Activated T-helper 1 cell treated with anti-CD3 and anti-CD28 coated beads, Interleukin-12 subunit alpha, Interleukin-12 subunit beta, Interleukin-2, Interleukin-4 antibody, amounts not matched to agents 30 ng/mL and 10 ng/mL and 1 ng/mL, durations not matched to agents 14 hours and 24 hours and 36 hours (primary cell): ENCODE results near the gene NR5A1. TPM values are rescaled to one million over a fixed set of nuclear protein-coding genes. Genes with fewer than 3 reads are reported as not detected.

Experiments
- DNase-seq: peaks from one replicate; pipeline ENCODE4 v3.0.0; 2021; ENCODE audit warnings: low spot score
- H3K27ac Mint-ChIP-seq: one replicate; pipeline ENCODE4 v1.8.0; 2021; ENCODE audit warnings: mild to moderate bottlenecking, mixed read lengths
- H3K27me3 Mint-ChIP-seq: one replicate; pipeline ENCODE4 v1.8.0; 2022; ENCODE audit warnings: mild to moderate bottlenecking, moderate library complexity, mixed read lengths; ENCODE audit not compliant: insufficient read depth
- H3K36me3 Mint-ChIP-seq: one replicate; pipeline ENCODE4 v1.8.0; 2021; ENCODE audit warnings: low read depth, mixed read lengths
- H3K4me1 Mint-ChIP-seq: one replicate; pipeline ENCODE4 v1.8.0; 2021; ENCODE audit warnings: low read depth, mixed read lengths
- H3K4me3 Mint-ChIP-seq: one replicate; pipeline ENCODE4 v1.8.0; 2021; ENCODE audit warnings: mild to moderate bottlenecking, moderate library complexity, mixed read lengths
- H3K9me3 Mint-ChIP-seq: one replicate; pipeline ENCODE4 v1.8.0; 2021; ENCODE audit warnings: mixed read lengths
- intact Hi-C: fragments of 100-400 bp; cut with micrococcal nuclease; formaldehyde crosslinking; loops from one replicate; pipeline ENCODE4 v1.15.1; 2024
- total RNA-seq: library from RNA; stranded (reverse); gene quantifications from 2 replicates; pipeline ENCODE4 v1.2.3, GENCODE V29; 2022

Gene NR5A1
- total RNA-seq, 1 donor from 2014 or later = not detected

DNA sequence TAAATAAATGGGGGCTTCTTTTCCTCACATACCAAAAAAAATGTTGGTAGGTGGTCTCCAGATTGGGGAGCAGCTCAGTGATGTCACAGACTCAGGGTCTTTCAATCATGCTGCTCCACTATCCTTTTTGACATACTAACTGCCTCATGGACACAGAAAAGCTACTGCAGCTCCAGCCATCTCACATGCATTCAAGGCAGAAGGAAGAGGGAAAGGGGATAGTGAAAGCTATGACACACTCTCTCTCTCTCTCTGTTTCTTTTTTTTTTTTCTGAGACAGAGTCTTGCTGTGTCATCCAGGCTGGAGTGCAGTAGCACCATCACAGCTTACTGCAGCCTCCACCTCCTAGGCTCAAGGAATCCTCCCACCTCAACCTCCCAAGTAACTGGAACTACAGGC is 64.8 kb downstream of the NR5A1 start:
- no peak for DNase-seq
- no peaks in the 10 kb centered on the region for H3K36me3 Mint-ChIP-seq
- intact Hi-C loops = no loop called here
- H3K4me1 Mint-ChIP-seq = no peaks in the 10 kb centered on the region
- H3K27me3 Mint-ChIP-seq = peaks cover 15% of the 10 kb centered on the region
- H3K9me3 Mint-ChIP-seq = no peaks in the 10 kb centered on the region
- no peak overlapping the region for H3K27ac Mint-ChIP-seq
- H3K4me3 Mint-ChIP-seq = no peak overlapping the region

DNA sequence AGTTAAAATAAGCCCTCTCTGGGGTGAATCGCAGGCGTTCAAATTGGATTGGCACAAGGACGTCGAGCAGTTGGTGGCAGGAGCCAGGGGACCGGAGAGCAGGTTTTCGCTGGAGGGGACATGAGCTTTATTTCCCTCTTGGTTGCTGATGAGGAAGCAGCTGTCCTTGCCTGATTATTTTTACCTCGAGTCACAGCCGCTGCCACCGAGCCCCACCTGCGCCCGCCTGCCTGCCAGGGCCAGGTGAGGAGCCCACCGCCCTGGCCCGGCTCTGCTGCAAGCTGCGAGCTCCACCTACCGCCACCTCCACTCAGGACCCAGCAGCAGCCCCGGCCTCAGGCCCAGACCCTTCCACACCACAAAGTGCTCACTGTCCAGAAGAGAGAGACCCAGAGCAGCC is 65.9 kb downstream of the NR5A1 start:
- Mint-ChIP-seq H3K4me1 (no peaks in the 10 kb centered on the region), H3K9me3 (no peaks in the 10 kb centered on the region), H3K4me3 (no peak overlapping the region), H3K27me3 (peaks cover 17% of the 10 kb centered on the region), H3K27ac (no peak overlapping the region), H3K36me3 (no peaks in the 10 kb centered on the region)
- DNase-seq = no peak
- intact Hi-C loops = no loop called here

DNA sequence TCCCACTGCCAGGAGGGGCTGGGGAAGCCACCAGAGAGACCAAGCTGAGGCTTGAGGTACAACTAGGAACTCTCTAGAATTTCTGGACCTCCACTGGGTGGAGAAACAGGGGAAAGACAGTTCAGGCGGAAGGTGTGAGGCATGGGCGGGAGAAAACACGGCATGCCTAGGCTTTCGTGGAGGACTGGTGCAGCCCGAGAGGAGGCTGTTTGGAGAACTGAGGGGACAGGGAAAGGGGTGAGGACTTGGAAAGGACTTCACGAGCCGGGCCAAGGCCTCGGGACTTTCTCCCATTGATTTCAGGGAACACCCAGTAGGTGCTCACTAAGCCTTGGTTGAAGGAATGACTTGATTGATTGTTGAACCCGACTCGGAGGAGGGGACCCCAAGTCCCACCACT is 66.4 kb downstream of the NR5A1 start:
- intact Hi-C loops = no loop called here
- Mint-ChIP-seq H3K4me1 (no peaks in the 10 kb centered on the region), H3K4me3 (no peak overlapping the region), H3K9me3 (no peaks in the 10 kb centered on the region), H3K27ac (no peak overlapping the region), H3K27me3 (peaks cover 17% of the 10 kb centered on the region), H3K36me3 (no peaks in the 10 kb centered on the region)
- no peak for DNase-seq

DNA sequence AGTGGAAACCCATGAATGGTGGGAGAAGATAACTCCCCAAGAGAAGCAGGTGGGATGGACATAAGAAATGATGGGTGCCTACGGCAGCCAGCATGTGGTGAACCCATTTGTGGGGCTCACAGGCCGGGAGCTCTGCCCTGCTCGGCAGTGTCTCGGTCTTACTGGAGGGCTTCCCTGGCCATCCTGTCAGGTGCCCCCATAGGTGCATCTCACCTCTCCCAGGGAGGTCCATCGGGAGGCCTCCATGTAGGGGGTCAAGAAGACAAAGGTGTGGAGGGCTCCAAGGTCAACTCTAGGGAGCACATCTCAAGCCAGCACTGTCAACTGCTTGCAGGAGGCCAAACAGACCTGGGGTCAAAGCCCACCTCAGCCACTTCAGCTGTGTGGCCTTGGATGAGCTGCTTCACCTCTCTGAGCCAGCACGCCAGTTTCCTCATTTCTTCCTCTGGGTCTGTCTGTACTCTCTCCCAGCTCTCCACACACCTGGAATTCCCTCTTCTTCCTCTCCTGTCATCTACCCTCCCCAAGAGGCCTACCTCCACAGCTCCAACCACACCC is 67.4 kb downstream of the NR5A1 start:
- no peak overlapping the region for H3K4me3 Mint-ChIP-seq
- no peak overlapping the region for H3K27ac Mint-ChIP-seq
- DNase-seq = no peak
- H3K36me3 Mint-ChIP-seq = no peaks in the 10 kb centered on the region
- intact Hi-C loops = no loop called here
- peaks cover 17% of the 10 kb centered on the region for H3K27me3 Mint-ChIP-seq
- H3K4me1 Mint-ChIP-seq = no peaks in the 10 kb centered on the region
- no peaks in the 10 kb centered on the region for H3K9me3 Mint-ChIP-seq

DNA sequence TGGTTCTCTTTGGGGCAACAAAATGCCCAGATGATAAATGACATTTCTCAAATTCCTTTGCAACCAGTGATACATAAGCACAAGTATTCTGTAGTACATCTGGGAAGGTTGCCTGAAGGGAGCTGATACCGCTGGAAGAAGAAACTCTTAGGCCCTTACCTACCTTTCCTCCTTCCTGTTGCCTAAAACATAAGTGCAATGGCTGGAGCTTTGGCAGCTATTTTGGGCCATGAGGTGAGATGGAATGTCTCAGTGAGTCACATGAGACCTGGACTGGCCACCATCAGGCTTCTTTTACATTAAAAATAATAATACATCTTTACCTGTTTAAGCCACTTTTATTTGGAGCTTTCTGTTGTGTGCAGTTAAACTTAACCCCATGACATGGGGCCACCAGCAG is 68.1 kb downstream of the NR5A1 start:
- no peaks in the 10 kb centered on the region for H3K36me3 Mint-ChIP-seq
- H3K4me3 Mint-ChIP-seq = no peak overlapping the region

DNA sequence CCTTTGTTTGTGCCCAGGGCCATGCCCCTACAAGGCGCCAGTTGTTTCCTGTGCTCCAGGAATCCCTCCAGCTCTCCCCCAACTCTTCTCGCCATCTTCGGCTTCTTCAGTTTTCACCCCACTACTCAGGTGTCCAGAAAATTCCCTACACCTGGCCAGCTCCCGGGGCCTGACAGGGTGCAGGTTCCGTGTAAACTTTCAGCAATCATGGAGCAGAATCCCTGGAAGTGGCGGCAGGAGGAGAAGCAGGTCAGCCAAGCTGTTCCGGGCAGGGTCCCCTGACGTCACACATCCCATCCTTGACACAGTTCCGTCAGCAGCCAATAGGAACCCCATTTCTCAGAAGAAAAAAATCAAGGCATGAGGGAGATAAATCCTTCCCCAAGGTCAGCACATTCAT is 69.1 kb downstream of the NR5A1 start:
- Mint-ChIP-seq H3K9me3 (no peaks in the 10 kb centered on the region), H3K4me3 (no peak overlapping the region), H3K4me1 (no peaks in the 10 kb centered on the region), H3K27ac (no peak overlapping the region), H3K27me3 (peaks cover 17% of the 10 kb centered on the region), H3K36me3 (no peaks in the 10 kb centered on the region)
- intact Hi-C loops = no loop called here
- DNase-seq = no peak

More for the DNA sequence above, 68.1 kb downstream of the NR5A1 start:
- no peaks in the 10 kb centered on the region for H3K4me1 Mint-ChIP-seq
- no peak overlapping the region for H3K27ac Mint-ChIP-seq
- intact Hi-C loops = no loop called here
- H3K9me3 Mint-ChIP-seq = no peaks in the 10 kb centered on the region
- DNase-seq = no peak
- peaks cover 17% of the 10 kb centered on the region for H3K27me3 Mint-ChIP-seq

DNA sequence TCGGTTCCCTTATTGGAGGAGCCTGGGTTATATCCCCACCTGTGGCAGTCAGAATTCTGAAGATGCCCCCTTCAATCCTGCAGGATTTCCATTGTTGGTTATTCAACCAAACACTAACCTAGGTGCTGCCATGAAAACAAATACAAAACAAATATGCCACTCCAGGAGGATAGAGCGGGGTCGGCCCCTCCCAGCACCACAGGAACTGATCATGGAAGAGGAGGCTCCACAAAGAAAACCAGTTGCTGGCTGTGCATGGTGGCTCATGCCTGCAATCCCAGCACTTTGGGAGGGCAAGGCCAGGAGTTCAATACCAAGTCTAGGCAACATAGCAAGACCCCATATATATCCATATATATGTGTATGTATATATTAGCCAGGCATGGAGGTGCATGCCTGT is 70.1 kb downstream of the NR5A1 start:
- intact Hi-C loops = no loop called here
- Mint-ChIP-seq H3K27me3 (peaks cover 13% of the 10 kb centered on the region), H3K4me1 (no peaks in the 10 kb centered on the region), H3K4me3 (no peak overlapping the region), H3K36me3 (no peaks in the 10 kb centered on the region), H3K27ac (no peak overlapping the region), H3K9me3 (no peaks in the 10 kb centered on the region)
- DNase-seq = no peak

DNA sequence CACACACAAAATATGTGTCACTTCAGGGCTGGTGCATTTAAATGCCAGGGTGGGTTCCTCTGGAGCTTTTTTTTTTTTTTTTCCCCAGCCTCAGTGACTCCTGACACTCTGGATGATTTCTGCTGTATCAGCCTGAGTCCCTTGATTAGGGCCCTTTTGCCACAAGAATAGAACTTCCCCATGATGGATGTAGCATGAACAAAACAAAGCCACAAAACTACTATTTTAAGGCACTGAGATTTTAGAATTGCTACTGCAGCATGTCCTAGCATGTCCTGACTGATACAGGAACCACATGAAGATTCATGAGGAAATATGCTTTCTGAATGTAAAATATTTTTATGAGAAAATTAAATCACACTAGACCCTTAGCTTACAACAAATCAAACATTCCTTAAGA is 70.9 kb downstream of the NR5A1 start:
- Mint-ChIP-seq H3K36me3 (no peaks in the 10 kb centered on the region), H3K9me3 (no peaks in the 10 kb centered on the region), H3K4me1 (no peaks in the 10 kb centered on the region), H3K4me3 (no peak overlapping the region), H3K27me3 (peaks cover 10% of the 10 kb centered on the region), H3K27ac (no peak overlapping the region)
- no peak for DNase-seq
- intact Hi-C loops = no loop called here

Other genes with a start within 250 kb of the NR5A1 start
- gene NEK6, start 249.4 kb downstream of the NR5A1 start, total RNA-seq = 17.4 and 21.0 TPM in 2 replicates
- 206 and 220 TPM in 2 replicates for gene PSMB7, start 92.0 kb downstream of the NR5A1 start, total RNA-seq
- gene ADGRD2, start 56.9 kb downstream of the NR5A1 start, total RNA-seq = not detected in 2 replicates